ENCODE measurements around the gene PRKCA. TPM values are rescaled to one million over a fixed set of nuclear protein-coding genes. Genes with fewer than 3 reads are reported as not detected.

Gene PRKCA
- total RNA-seq, 1 experiment from 2014 or later, result 29.6 TPM

GRCh38 chr17:66381701-66382362 lies 79.4 kb downstream of the PRKCA start:
- no peaks in the 10 kb centered on the region for H3K27me3 ChIP-seq (replicated peaks; ENCODE audit: control insufficient read depth, insufficient read depth, low read length)
- intact Hi-C loops (cut with micrococcal nuclease; ENCODE audit: unreplicated experiment), result no loop called here
- peaks cover 11% of the 10 kb centered on the region for H3K4me1 ChIP-seq
- no peak overlapping the region for H3K4me3 ChIP-seq (ENCODE audit: low read depth, low read length)
- Mint-ChIP-seq H3K36me3 (ENCODE audit: insufficient read depth, unreplicated experiment) (peaks cover 7% of the 10 kb centered on the region), H3K27ac (ENCODE audit: unreplicated experiment) (no peak overlapping the region), H3K4me1 (ENCODE audit: low read depth, unreplicated experiment) (peaks cover 5% of the 10 kb centered on the region), H3K9me3 (ENCODE audit: unreplicated experiment) (peaks cover 7% of the 10 kb centered on the region), H3K4me3 (ENCODE audit: unreplicated experiment) (no peak overlapping the region), H3K27me3 (ENCODE audit: insufficient read depth, unreplicated experiment) (no peaks in the 10 kb centered on the region)
- TF ChIP-seq CTCF (IDR thresholded peaks at IDR 0.05; ENCODE audit: insufficient read depth in 1 of 2, low read depth in 1 of 2, low read length in 1 of 2, severe bottlenecking in 1 of 2, unreplicated experiment in 1 of 2), result no peak
- no peaks in the 10 kb centered on the region for H3K36me3 ChIP-seq (ENCODE audit: control insufficient read depth, insufficient read depth, low read length)
- CTCF ChIA-PET, result no interaction called here
- H3K9me3 ChIP-seq, result no peaks in the 10 kb centered on the region
- DNase-seq, result no peak
- POLR2A ChIA-PET, result interaction anchor here (0.8 kb wide), 1 partner anchor 821 kb away, joined by 3 read pairs; no protein-coding TSS in a partner anchor
- no TSS peak for BruUV-seq (replicated peaks)

GRCh38 chr17:66383333-66383732 lies 80.9 kb downstream of the PRKCA start:
- no TSS peak for BruUV-seq (replicated peaks)
- no peak for TF ChIP-seq CTCF (IDR thresholded peaks at IDR 0.05; ENCODE audit: insufficient read depth in 1 of 2, low read depth in 1 of 2, low read length in 1 of 2, severe bottlenecking in 1 of 2, unreplicated experiment in 1 of 2)
- H3K36me3 Mint-ChIP-seq (ENCODE audit: insufficient read depth, unreplicated experiment), result peaks cover 15% of the 10 kb centered on the region
- intact Hi-C loops (cut with micrococcal nuclease; ENCODE audit: unreplicated experiment), result no loop called here
- CTCF ChIA-PET, result no interaction called here
- H3K4me3 Mint-ChIP-seq (ENCODE audit: unreplicated experiment), result no peak overlapping the region
- peaks cover 11% of the 10 kb centered on the region for H3K4me1 Mint-ChIP-seq (ENCODE audit: low read depth, unreplicated experiment)
- peaks cover 7% of the 10 kb centered on the region for H3K9me3 Mint-ChIP-seq (ENCODE audit: unreplicated experiment)
- no peak overlapping the region for H3K4me3 ChIP-seq (ENCODE audit: low read depth, low read length)
- H3K27ac Mint-ChIP-seq (ENCODE audit: unreplicated experiment), result no peak overlapping the region
- no peak for DNase-seq
- H3K9me3 ChIP-seq, result no peaks in the 10 kb centered on the region
- H3K27me3 ChIP-seq (replicated peaks; ENCODE audit: control insufficient read depth, insufficient read depth, low read length), result no peaks in the 10 kb centered on the region
- H3K36me3 ChIP-seq (ENCODE audit: control insufficient read depth, insufficient read depth, low read length), result no peaks in the 10 kb centered on the region
- POLR2A ChIA-PET, result no interaction called here
- H3K4me1 ChIP-seq, result peaks cover 22% of the 10 kb centered on the region
- H3K27me3 Mint-ChIP-seq (ENCODE audit: insufficient read depth, unreplicated experiment), result no peaks in the 10 kb centered on the region

GRCh38 chr17:66386498-66387351 lies 84.3 kb downstream of the PRKCA start:
- Histone ChIP-seq H3K4me3 (ENCODE audit: low read depth, low read length) (no peak overlapping the region), H3K36me3 (ENCODE audit: control insufficient read depth, insufficient read depth, low read length) (no peaks in the 10 kb centered on the region; the same call in 1 of the 2 replicates), H3K9me3 (no peaks in the 10 kb centered on the region), H3K27me3 (replicated peaks; ENCODE audit: control insufficient read depth, insufficient read depth, low read length) (no peaks in the 10 kb centered on the region), H3K4me1 (peaks cover 22% of the 10 kb centered on the region)
- Mint-ChIP-seq H3K27ac (ENCODE audit: unreplicated experiment) (peak overlapping the region; percentile 76), H3K36me3 (ENCODE audit: insufficient read depth, unreplicated experiment) (peaks cover 15% of the 10 kb centered on the region), H3K9me3 (ENCODE audit: unreplicated experiment) (peaks cover 7% of the 10 kb centered on the region), H3K4me3 (ENCODE audit: unreplicated experiment) (no peak overlapping the region), H3K27me3 (ENCODE audit: insufficient read depth, unreplicated experiment) (no peaks in the 10 kb centered on the region), H3K4me1 (ENCODE audit: low read depth, unreplicated experiment) (peaks cover 11% of the 10 kb centered on the region)
- BruUV-seq (replicated peaks), result no TSS peak
- POLR2A ChIA-PET, result no interaction called here
- no peak for TF ChIP-seq CTCF (IDR thresholded peaks at IDR 0.05; ENCODE audit: insufficient read depth in 1 of 2, low read depth in 1 of 2, low read length in 1 of 2, severe bottlenecking in 1 of 2, unreplicated experiment in 1 of 2)
- intact Hi-C loops (cut with micrococcal nuclease; ENCODE audit: unreplicated experiment), result loop anchor here (1.0 kb wide), 1 partner anchor 29 kb away; no protein-coding TSS in a partner anchor
- CTCF ChIA-PET, result no interaction called here
- peak; percentile 39 to 56 for DNase-seq

Measured in Caco-2 (cell line).